HEK293T (cell line): ENCODE results near the gene WHAMM.

ENCODE experiments used
- BHLHE40 ChIP-seq: fragments of 450-650 bp; IDR thresholded peaks from 2 replicates; pipeline ENCODE4 v1.6.1; 2016; ENCODE audit warnings: mild to moderate bottlenecking, moderate library complexity, borderline replicate concordance
- ELF4 ChIP-seq: fragments of 450-650 bp; IDR thresholded peaks from 2 replicates; pipeline ENCODE4 v1.6.1; 2017; ENCODE audit warnings: antibody characterized with exemption
- FOXK2 ChIP-seq: fragments of 450-650 bp; IDR thresholded peaks from 2 replicates; pipeline ENCODE4 v1.6.1; 2016; ENCODE audit warnings: mild to moderate bottlenecking
- FOXM1 ChIP-seq: fragments of 450-650 bp; IDR thresholded peaks from 2 replicates; pipeline ENCODE4 v1.6.1; 2017; ENCODE audit warnings: mild to moderate bottlenecking, borderline replicate concordance
- HDGF ChIP-seq: fragments of 450-650 bp; IDR thresholded peaks from 2 replicates; pipeline ENCODE4 v1.6.1; 2017; ENCODE audit warnings: antibody characterized with exemption, borderline replicate concordance
- NFRKB ChIP-seq: fragments of 450-650 bp; IDR thresholded peaks from 2 replicates; pipeline ENCODE4 v1.6.1; 2016; ENCODE audit warnings: mild to moderate bottlenecking, moderate library complexity
- SP1 ChIP-seq: fragments of 450-650 bp; IDR thresholded peaks from 2 replicates; pipeline ENCODE4 v1.6.1; 2017
- SUZ12 ChIP-seq: fragments of 450-650 bp; IDR thresholded peaks from 2 replicates; pipeline ENCODE4 v1.6.1; 2016; ENCODE audit warnings: mild to moderate bottlenecking

DNA sequence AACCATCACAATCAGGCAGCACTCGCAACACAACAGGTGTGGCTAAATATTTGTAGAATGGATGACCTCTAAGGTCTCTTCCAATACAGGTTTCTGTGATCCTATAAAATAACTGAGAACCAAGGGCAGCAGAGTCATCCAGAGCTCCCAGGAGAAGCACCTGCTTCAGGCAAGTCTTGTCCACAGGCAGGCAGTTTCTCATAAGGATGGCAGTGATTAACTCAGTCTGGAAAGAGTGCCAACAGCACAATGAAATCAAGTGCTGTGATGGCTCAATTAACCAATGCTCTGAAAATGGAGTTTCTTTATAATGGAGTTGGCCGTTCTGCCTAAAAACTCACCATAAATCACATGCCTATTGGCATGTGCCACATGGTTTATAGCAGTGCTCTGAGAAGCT is 72.3 kb downstream of the WHAMM start:
- TF ChIP-seq SP1 (no peak), FOXK2 (no peak), NFRKB (no peak), SUZ12 (no peak), HDGF (no peak), FOXM1 (no peak), BHLHE40 (no peak), ELF4 (no peak)
